H9 (cell line): ENCODE data around the gene MYLK. TPM values are rescaled to one million over a fixed set of nuclear protein-coding genes. Genes with fewer than 3 reads are reported as not detected.

Experiments
- DNase-seq: peaks from one replicate; pipeline ENCODE4 v3.0.0-alpha.2; 2017
- H2AFZ ChIP-seq: one replicate; pipeline ENCODE4 v1.6.1; 2013; ENCODE audit warnings: mild to moderate bottlenecking, low read length, control low read depth, moderate library complexity
- H2AK5ac ChIP-seq: 2 replicates; pipeline ENCODE4 v1.6.1; 2013; ENCODE audit warnings: low read length, control low read depth, mixed read lengths; ENCODE audit not compliant: insufficient read length
- H2BK120ac ChIP-seq: one replicate; pipeline ENCODE4 v1.6.1; 2013; ENCODE audit warnings: low read depth, mild to moderate bottlenecking, low read length, control low read depth, inconsistent platforms; ENCODE audit not compliant: poor library complexity, severe bottlenecking
- H2BK12ac ChIP-seq: 2 replicates; pipeline ENCODE4 v1.6.1; 2013; ENCODE audit warnings: low read length, control low read depth, mixed read lengths, low read depth; ENCODE audit not compliant: insufficient read length
- H2BK15ac ChIP-seq: 2 replicates; pipeline ENCODE4 v1.6.1; 2013; ENCODE audit warnings: low read depth, low read length, control low read depth
- H2BK20ac ChIP-seq: one replicate; pipeline ENCODE4 v1.6.1; 2013; ENCODE audit warnings: low read depth, mild to moderate bottlenecking, low read length, control low read depth, inconsistent platforms; ENCODE audit not compliant: poor library complexity, severe bottlenecking
- H2BK5ac ChIP-seq: 2 replicates; pipeline ENCODE4 v1.6.1; 2013; ENCODE audit warnings: low read length, control low read depth, mixed read lengths; ENCODE audit not compliant: insufficient read length
- H3K14ac ChIP-seq: 2 replicates; pipeline ENCODE4 v1.6.1; 2013; ENCODE audit warnings: low read length, control low read depth; ENCODE audit not compliant: insufficient read depth
- H3K18ac ChIP-seq: 2 replicates; pipeline ENCODE4 v1.6.1; 2013; ENCODE audit warnings: low read depth, mild to moderate bottlenecking, mixed read lengths, low read length, control low read depth; ENCODE audit not compliant: insufficient read length
- H3K23ac ChIP-seq: 2 replicates; pipeline ENCODE4 v1.6.1; 2013; ENCODE audit warnings: low read length, control low read depth, mixed read lengths, low read depth; ENCODE audit not compliant: insufficient read length
- H3K23me2 ChIP-seq: 2 replicates; pipeline ENCODE4 v1.6.1; 2013; ENCODE audit warnings: low read depth, mild to moderate bottlenecking, mixed read lengths, low read length, control low read depth; ENCODE audit not compliant: insufficient read length, poor library complexity, severe bottlenecking
- H3K27ac ChIP-seq: 2 replicates; pipeline ENCODE4 v1.5.1; 2013; ENCODE audit warnings: low read length, control low read depth, mixed read lengths, low read depth; ENCODE audit not compliant: insufficient read length
- H3K27me3 ChIP-seq: 2 replicates; pipeline ENCODE4 v1.6.1; 2013; ENCODE audit warnings: low read length, control low read depth, inconsistent platforms; ENCODE audit not compliant: insufficient read depth
- H3K4ac ChIP-seq: 2 replicates; pipeline ENCODE4 v1.6.1; 2013; ENCODE audit warnings: low read depth, mild to moderate bottlenecking, control low read depth, inconsistent platforms, low read length, moderate library complexity
- H3K4me1 ChIP-seq: 2 replicates; pipeline ENCODE4 v1.6.1; 2013; ENCODE audit warnings: low read length, control low read depth, inconsistent platforms; ENCODE audit not compliant: insufficient read depth
- H3K4me2 ChIP-seq: 2 replicates; pipeline ENCODE4 v1.6.1; 2013; ENCODE audit warnings: low read length, control low read depth, mixed read lengths; ENCODE audit not compliant: insufficient read length, insufficient read depth
- H3K56ac ChIP-seq: 2 replicates; pipeline ENCODE4 v1.6.1; 2013; ENCODE audit warnings: low read depth, mild to moderate bottlenecking, mixed read lengths, low read length, control low read depth; ENCODE audit not compliant: insufficient read length
- H3K79me1 ChIP-seq: 2 replicates; pipeline ENCODE4 v1.6.1; 2013; ENCODE audit warnings: low read depth, mild to moderate bottlenecking, moderate library complexity, low read length, control low read depth, inconsistent platforms; ENCODE audit not compliant: insufficient read depth, poor library complexity, severe bottlenecking
- H3K79me2 ChIP-seq: 2 replicates; pipeline ENCODE4 v1.6.1; 2013; ENCODE audit warnings: low read length, control low read depth, inconsistent platforms; ENCODE audit not compliant: insufficient read depth
- H3K9ac ChIP-seq: 2 replicates; pipeline ENCODE4 v1.6.1; 2013; ENCODE audit warnings: low read length, control low read depth, mixed read lengths; ENCODE audit not compliant: insufficient read length; ENCODE audit errors: extremely low read depth
- H3K9me3 ChIP-seq: one replicate; pipeline ENCODE4 v1.6.1; 2013; ENCODE audit warnings: low read depth, low read length, inconsistent platforms; ENCODE audit not compliant: control insufficient read depth
- H3T11ph ChIP-seq: one replicate; pipeline ENCODE4 v1.6.1; 2013; ENCODE audit warnings: mild to moderate bottlenecking, low read length, control low read depth, inconsistent platforms
- H4K20me1 ChIP-seq: one replicate; pipeline ENCODE4 v1.6.1; 2013; ENCODE audit not compliant: control insufficient read depth, insufficient read length, insufficient read depth
- H4K5ac ChIP-seq: 2 replicates; pipeline ENCODE4 v1.6.1; 2013; ENCODE audit warnings: low read depth, mild to moderate bottlenecking, mixed read lengths, low read length, control low read depth; ENCODE audit not compliant: insufficient read length
- H4K8ac ChIP-seq: replicated peaks from 2 replicates; pipeline ENCODE4 v1.6.1; 2013; ENCODE audit warnings: low read length, control low read depth, mixed read lengths, low read depth; ENCODE audit not compliant: insufficient read length
- H4K91ac ChIP-seq: 2 replicates; pipeline ENCODE4 v1.6.1; 2013; ENCODE audit warnings: low read depth, mild to moderate bottlenecking, moderate library complexity, mixed read lengths, low read length, control low read depth; ENCODE audit not compliant: insufficient read length
- H3K27ac Mint-ChIP-seq, 3 experiments: 2 replicates in 2 of 3; 3 replicates in 1 of 3; pipeline ENCODE4 v1.8.0; 2020 to 2021; ENCODE audit warnings: mixed read lengths in 3 of 3, mild to moderate bottlenecking in 1 of 3, moderate library complexity in 1 of 3
- H3K27me3 Mint-ChIP-seq: 2 replicates; pipeline ENCODE4 v1.8.0; 2021; ENCODE audit warnings: low read depth, mild to moderate bottlenecking, moderate library complexity, mixed read lengths
- H3K36me3 Mint-ChIP-seq, 3 experiments: 2 replicates in 2 of 3; 3 replicates in 1 of 3; pipeline ENCODE4 v1.8.0; 2020 to 2021; ENCODE audit warnings: low read depth in 3 of 3, mixed read lengths in 3 of 3; ENCODE audit not compliant: insufficient read depth in 1 of 3
- H3K4me1 Mint-ChIP-seq, 2 experiments: 2 replicates each; pipeline ENCODE4 v1.8.0; 2020; ENCODE audit warnings: mixed read lengths in 2 of 2
- H3K4me3 Mint-ChIP-seq, 2 experiments: 2 replicates in 1 of 2; 3 replicates in 1 of 2; pipeline ENCODE4 v1.8.0; 2020 to 2021; ENCODE audit warnings: mild to moderate bottlenecking in 2 of 2, mixed read lengths in 2 of 2, moderate library complexity in 1 of 2
- H3K9me3 Mint-ChIP-seq, 2 experiments: 2 replicates in 1 of 2; 3 replicates in 1 of 2; pipeline ENCODE4 v1.8.0; 2020; ENCODE audit warnings: mild to moderate bottlenecking in 2 of 2, mixed read lengths in 2 of 2, moderate library complexity in 1 of 2
- WGBS: extraction: QIAGEN DNeasy Blood & Tissue Kit; methylation state at CpG from one replicate; pipeline ENCODE4 v1.1.7; 2013; ENCODE audit warnings: missing lambda C conversion rate, low lambda C conversion rate, mixed read lengths; ENCODE audit not compliant: insufficient read length; ENCODE audit errors: extremely low coverage; 5-methylcytosine and 5-hydroxymethylcytosine counted together
- total RNA-seq: library from RNA; stranded (reverse); gene quantifications from 2 replicates; pipeline ENCODE4 v1.2.1, GENCODE V29; 2021
- TF ChIP-seq, protein P1 (sequence below): fragments of 200-600 bp; sonication (generic); conservative IDR thresholded peaks from 3 replicates; pipeline ENCODE4 v1.8.0; 2021; ENCODE audit warnings: antibody characterized with exemption, mild to moderate bottlenecking

The MYLK gene
- total RNA-seq, 1 experiment from 2014 or later, result 10.1 TPM

DNA sequence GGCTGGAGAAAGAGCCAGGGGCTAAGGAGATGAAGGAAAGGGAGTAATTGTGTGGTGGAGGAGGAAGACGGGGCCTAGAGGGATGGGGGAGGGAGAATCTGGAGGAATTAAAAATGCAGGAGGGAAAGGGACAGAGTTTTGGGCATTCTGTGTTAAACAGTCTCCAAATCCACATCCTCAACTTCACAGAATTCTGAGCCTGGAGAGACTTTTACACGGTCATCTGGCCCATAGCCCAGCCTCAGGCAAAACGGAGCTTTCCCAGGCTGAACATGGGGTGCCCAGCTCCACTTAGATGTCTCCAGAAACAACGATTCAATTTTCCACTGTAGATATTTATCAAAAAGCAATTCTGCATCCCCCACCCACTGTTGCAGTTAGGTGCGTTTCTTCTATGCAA, 161.7 kb downstream of the MYLK start:
- H4K20me1 ChIP-seq, result no peaks in the 10 kb centered on the region
- DNase-seq, result no peak
- H3K9ac ChIP-seq, result no peak overlapping the region
- no peak overlapping the region for H3K18ac ChIP-seq
- H3K4me1 Mint-ChIP-seq, result peaks cover 6 to 12% of the 10 kb centered on the region in 2 experiments
- no peaks in the 10 kb centered on the region for H3K4me1 ChIP-seq
- H3K9me3 ChIP-seq, result no peaks in the 10 kb centered on the region
- H4K91ac ChIP-seq, result no peak overlapping the region
- no peak overlapping the region for H3K27ac ChIP-seq
- H3K27ac Mint-ChIP-seq, result peak overlapping the region in 1 of 3 experiments; percentile 84; a peak in 1 of 7 replicates
- H3K36me3 Mint-ChIP-seq, result no peaks in the 10 kb centered on the region
- no peaks in the 10 kb centered on the region for H3K23me2 ChIP-seq
- no peaks in the 10 kb centered on the region for H3K27me3 Mint-ChIP-seq
- H3K56ac ChIP-seq, result no peak overlapping the region
- no peak overlapping the region for H3K4ac ChIP-seq
- H3K4me2 ChIP-seq, result no peak overlapping the region
- no CpG with 5 or more reads among the region's 5 CpGs for WGBS
- no peak overlapping the region for H2BK5ac ChIP-seq
- H3K14ac ChIP-seq, result no peak overlapping the region
- no peak overlapping the region for H4K5ac ChIP-seq
- H2BK15ac ChIP-seq, result no peak overlapping the region
- no peak overlapping the region for H2BK120ac ChIP-seq
- H3K27me3 ChIP-seq, result no peaks in the 10 kb centered on the region
- TF ChIP-seq, protein P1, sequence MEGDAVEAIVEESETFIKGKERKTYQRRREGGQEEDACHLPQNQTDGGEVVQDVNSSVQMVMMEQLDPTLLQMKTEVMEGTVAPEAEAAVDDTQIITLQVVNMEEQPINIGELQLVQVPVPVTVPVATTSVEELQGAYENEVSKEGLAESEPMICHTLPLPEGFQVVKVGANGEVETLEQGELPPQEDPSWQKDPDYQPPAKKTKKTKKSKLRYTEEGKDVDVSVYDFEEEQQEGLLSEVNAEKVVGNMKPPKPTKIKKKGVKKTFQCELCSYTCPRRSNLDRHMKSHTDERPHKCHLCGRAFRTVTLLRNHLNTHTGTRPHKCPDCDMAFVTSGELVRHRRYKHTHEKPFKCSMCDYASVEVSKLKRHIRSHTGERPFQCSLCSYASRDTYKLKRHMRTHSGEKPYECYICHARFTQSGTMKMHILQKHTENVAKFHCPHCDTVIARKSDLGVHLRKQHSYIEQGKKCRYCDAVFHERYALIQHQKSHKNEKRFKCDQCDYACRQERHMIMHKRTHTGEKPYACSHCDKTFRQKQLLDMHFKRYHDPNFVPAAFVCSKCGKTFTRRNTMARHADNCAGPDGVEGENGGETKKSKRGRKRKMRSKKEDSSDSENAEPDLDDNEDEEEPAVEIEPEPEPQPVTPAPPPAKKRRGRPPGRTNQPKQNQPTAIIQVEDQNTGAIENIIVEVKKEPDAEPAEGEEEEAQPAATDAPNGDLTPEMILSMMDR, result no peak
- no peak overlapping the region for H3K4me3 Mint-ChIP-seq
- H2BK20ac ChIP-seq, result no peak overlapping the region
- H2AFZ ChIP-seq, result no peak overlapping the region
- H3K79me1 ChIP-seq, result no peaks in the 10 kb centered on the region
- H3T11ph ChIP-seq, result no peak overlapping the region
- no peaks in the 10 kb centered on the region for H3K79me2 ChIP-seq
- no peaks in the 10 kb centered on the region for H3K9me3 Mint-ChIP-seq
- H2AK5ac ChIP-seq, result no peak overlapping the region
- H4K8ac ChIP-seq, result no peak overlapping the region
- no peak overlapping the region for H3K23ac ChIP-seq
- H2BK12ac ChIP-seq, result no peak overlapping the region
